Mucosa of descending colon (tissue), 3 donors: ENCODE data around the gene C1S. TPM values are rescaled to one million over a fixed set of nuclear protein-coding genes. Genes with fewer than 3 reads are reported as not detected.

ENCODE experiments used
- ATAC-seq: fragments of 200-7000 bp; cut with Tn5 transposase; one replicate; pipeline ENCODE4 v1.9.1; 2020; ENCODE audit warnings: mild to moderate bottlenecking, moderate library complexity
- DNase-seq, 3 donors: peaks; one replicate each; pipeline ENCODE4 v3.0.0-alpha.2; 2020
- H3K36me3 ChIP-seq: fragments of 200-600 bp; one replicate; pipeline ENCODE4 v1.8.0; 2021; ENCODE audit warnings: low read depth, mild to moderate bottlenecking
- H3K4me1 ChIP-seq: fragments of 200-600 bp; one replicate; pipeline ENCODE4 v1.8.0; 2021; ENCODE audit warnings: low read depth, mild to moderate bottlenecking
- H3K4me3 ChIP-seq: fragments of 200-600 bp; one replicate; pipeline ENCODE4 v1.8.0; 2021; ENCODE audit warnings: mild to moderate bottlenecking
- H3K9me3 ChIP-seq: fragments of 200-600 bp; one replicate; pipeline ENCODE4 v1.8.0; 2021; ENCODE audit warnings: mild to moderate bottlenecking
- CTCF ChIP-seq: fragments of 200-600 bp; IDR thresholded peaks from one replicate; pipeline ENCODE4 v1.8.0; 2022; ENCODE audit warnings: antibody characterized with exemption, mild to moderate bottlenecking
- intact Hi-C, 2 donors: fragments of 100-400 bp; cut with DNase I in 1 of 2; cut with micrococcal nuclease in 1 of 2; formaldehyde crosslinking; loops; one replicate each; pipeline versions ENCODE4 v1.11.0 to v1.11.1; 2022; cut with DNase I, micrococcal nuclease
- total RNA-seq, 3 donors: library from RNA; stranded (reverse); fragmentation: NEBNext Ultra II Directional in 2 of 3; extraction: Animal tissue kit (Norgen Biotek cat#: 25700) in 2 of 3; gene quantifications; one replicate each; pipeline versions ENCODE4 v1.2.1 to v1.2.4, GENCODE V29; 2021 to 2023
- donor health status: DM: no; HTN: no; CAD: no; lungs with moderate emphysema.
- donor health status: DM: no; HTN: no; CAD: no.
- donor health status: DM: no; HTN: yes; CAD: no.

C1S gene
- total RNA-seq, 3 donors from 2014 or later: 36.0 to 304 (median 168) TPM

GRCh38 chr12:7073946-7074345 is 13.4 kb downstream of the C1S start:
- no peaks in the 10 kb centered on the region for H3K36me3 ChIP-seq
- H3K4me1 ChIP-seq: no peaks in the 10 kb centered on the region
- no peaks in the 10 kb centered on the region for H3K9me3 ChIP-seq
- TF ChIP-seq CTCF: no peak
- intact Hi-C loops: no loop called here
- H3K4me3 ChIP-seq: no peak overlapping the region
- no peak for DNase-seq
- no peak for ATAC-seq

- no peaks in the 10 kb centered on the region for H3K9me3 ChIP-seq
- ATAC-seq: no peak
- H3K4me1 ChIP-seq: no peaks in the 10 kb centered on the region
- TF ChIP-seq CTCF: no peak
- no peak for DNase-seq
- intact Hi-C loops: no loop called here
- H3K4me3 ChIP-seq: no peak overlapping the region
- no peaks in the 10 kb centered on the region for H3K36me3 ChIP-seq
These were observed 15.0 kb downstream of the C1S start for GRCh38 chr12:7075518-7075917.

DNA sequence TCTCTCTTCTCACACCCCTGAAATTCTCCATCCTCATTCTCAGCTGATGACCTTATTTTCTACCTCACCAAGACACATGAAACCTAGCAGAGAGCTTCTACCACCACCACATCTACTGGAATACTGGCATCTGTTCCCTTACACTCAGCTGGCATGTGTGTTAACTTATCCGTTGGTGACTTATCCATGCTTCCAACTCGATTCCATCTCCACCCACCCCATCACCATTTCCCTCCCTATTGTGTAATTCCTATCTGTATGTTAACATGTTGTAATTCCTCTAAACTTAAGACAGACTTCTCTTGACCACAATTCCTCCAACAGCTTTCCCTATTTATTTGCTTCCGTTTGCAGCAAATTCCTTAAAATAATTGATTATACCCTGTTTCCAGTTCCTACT is 15.4 kb downstream of the C1S start:
- DNase-seq (no peak), ATAC-seq (no peak)
- no peaks in the 10 kb centered on the region for H3K4me1 ChIP-seq
- TF ChIP-seq CTCF: no peak
- H3K9me3 ChIP-seq: no peaks in the 10 kb centered on the region
- H3K4me3 ChIP-seq: no peak overlapping the region
- H3K36me3 ChIP-seq: no peaks in the 10 kb centered on the region
- intact Hi-C loops: no loop called here

GRCh38 chr12:7076493-7076892 is 16.0 kb downstream of the C1S start:
- Histone ChIP-seq H3K36me3 (no peaks in the 10 kb centered on the region), H3K9me3 (no peaks in the 10 kb centered on the region), H3K4me1 (no peaks in the 10 kb centered on the region), H3K4me3 (no peak overlapping the region)
- TF ChIP-seq CTCF: no peak
- ATAC-seq (no peak), DNase-seq (no peak)
- intact Hi-C loops: no loop called here

- no peak overlapping the region for H3K4me3 ChIP-seq
- no peaks in the 10 kb centered on the region for H3K4me1 ChIP-seq
- TF ChIP-seq CTCF: no peak
- DNase-seq (no peak), ATAC-seq (no peak)
- no peaks in the 10 kb centered on the region for H3K9me3 ChIP-seq
- intact Hi-C loops: no loop called here
- H3K36me3 ChIP-seq: no peaks in the 10 kb centered on the region
These were observed 17.6 kb downstream of the C1S start for GRCh38 chr12:7078163-7078562.

GRCh38 chr12:7079826-7080125 is 19.3 kb downstream of the C1S start:
- Histone ChIP-seq H3K36me3 (no peaks in the 10 kb centered on the region), H3K9me3 (no peaks in the 10 kb centered on the region), H3K4me1 (no peaks in the 10 kb centered on the region), H3K4me3 (no peak overlapping the region)
- ATAC-seq (no peak), DNase-seq (no peak)
- no peak for TF ChIP-seq CTCF
- intact Hi-C loops: no loop called here
